ENCODE results near the gene NLGN4X. TPM values are rescaled to one million over a fixed set of nuclear protein-coding genes. Genes with fewer than 3 reads are reported as not detected.
"Not testable (repeated sequence)": the region's sequence is repeated elsewhere in the genome, so short reads cannot be mapped to it uniquely, and the experiment has no call there.

NLGN4X gene
- total RNA-seq, 1 experiment from 2014 or later: 1.2 TPM

DNA sequence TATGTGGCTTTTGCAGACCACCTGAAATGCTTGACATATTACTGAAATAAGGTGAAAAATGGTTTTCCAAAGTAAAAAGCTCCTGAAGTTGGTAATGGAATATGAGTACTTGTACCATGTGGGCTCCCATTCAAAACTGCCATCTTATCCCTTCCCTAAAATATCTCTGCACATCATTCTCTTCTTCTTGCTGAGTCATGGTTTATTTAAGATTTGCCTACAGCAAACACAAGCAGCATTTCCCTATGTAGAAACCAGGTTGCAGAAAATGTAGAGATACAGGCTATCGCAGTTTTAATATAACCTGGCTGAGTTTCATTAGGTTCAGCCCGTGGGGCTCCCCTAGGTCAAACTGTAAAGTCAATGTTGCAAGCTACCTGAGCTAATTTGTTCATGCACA, 270.1 kb downstream of the NLGN4X start:
- DNase-seq (ENCODE audit: low read depth in 1 of 2, low spot score in 2 of 2): no peak
- H3K27ac ChIP-seq: no peak overlapping the region
- H3K9me3 ChIP-seq (replicated peaks): no peaks in the 10 kb centered on the region
- no peaks in the 10 kb centered on the region for H3K27me3 ChIP-seq (replicated peaks)
- no peaks in the 10 kb centered on the region for H3K36me3 ChIP-seq
- no peak overlapping the region for H3K4me3 ChIP-seq
- H3K4me1 ChIP-seq (replicated peaks): no peaks in the 10 kb centered on the region

DNA sequence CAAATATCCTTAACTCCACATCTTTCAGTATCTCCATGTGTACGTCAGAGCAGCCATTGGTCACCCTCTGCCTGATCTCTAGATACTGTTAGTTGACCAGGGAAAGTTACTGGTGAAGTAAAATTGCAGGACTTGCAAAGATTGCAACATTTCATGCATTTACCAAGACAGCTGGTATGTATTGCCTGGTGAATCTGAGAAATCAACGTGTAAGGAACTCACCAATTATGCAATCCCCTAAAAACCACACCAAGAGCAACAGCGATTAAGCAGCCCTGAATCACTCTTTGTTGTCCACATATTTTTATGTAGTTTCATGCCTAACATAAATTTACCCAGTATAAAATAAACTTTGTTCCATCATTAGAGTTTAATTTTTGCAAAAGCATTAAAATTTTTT, 271.2 kb downstream of the NLGN4X start:
- no peak overlapping the region for H3K4me3 ChIP-seq
- no peaks in the 10 kb centered on the region for H3K4me1 ChIP-seq (replicated peaks)
- H3K27me3 ChIP-seq (replicated peaks): no peaks in the 10 kb centered on the region
- no peaks in the 10 kb centered on the region for H3K36me3 ChIP-seq
- H3K9me3 ChIP-seq (replicated peaks): no peaks in the 10 kb centered on the region
- no peak overlapping the region for H3K27ac ChIP-seq
- no peak for DNase-seq (ENCODE audit: low read depth in 1 of 2, low spot score in 2 of 2)

DNA sequence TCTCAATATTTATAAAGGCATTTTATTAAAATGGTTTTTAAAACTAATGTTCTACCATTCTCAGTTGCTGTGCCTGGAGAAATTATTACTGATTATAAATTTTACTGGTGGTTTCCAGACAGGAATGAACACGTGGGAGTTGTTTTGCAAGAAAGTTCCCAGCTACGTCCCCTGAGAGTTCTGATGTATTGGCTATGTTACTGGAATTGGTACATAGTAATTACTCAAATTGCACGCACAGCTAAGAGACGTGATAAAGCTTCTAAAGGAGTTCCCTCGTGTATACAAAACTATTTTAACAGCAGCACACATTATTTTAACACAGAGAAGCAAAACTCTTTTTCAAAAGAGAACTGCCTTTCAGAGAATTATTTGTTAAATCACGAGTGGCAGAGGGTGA, 292.2 kb downstream of the NLGN4X start:
- Histone ChIP-seq H3K27ac (no peak overlapping the region), H3K4me1 (replicated peaks) (no peaks in the 10 kb centered on the region)
- no peak for DNase-seq (ENCODE audit: low read depth in 1 of 2, low spot score in 2 of 2)

DNA sequence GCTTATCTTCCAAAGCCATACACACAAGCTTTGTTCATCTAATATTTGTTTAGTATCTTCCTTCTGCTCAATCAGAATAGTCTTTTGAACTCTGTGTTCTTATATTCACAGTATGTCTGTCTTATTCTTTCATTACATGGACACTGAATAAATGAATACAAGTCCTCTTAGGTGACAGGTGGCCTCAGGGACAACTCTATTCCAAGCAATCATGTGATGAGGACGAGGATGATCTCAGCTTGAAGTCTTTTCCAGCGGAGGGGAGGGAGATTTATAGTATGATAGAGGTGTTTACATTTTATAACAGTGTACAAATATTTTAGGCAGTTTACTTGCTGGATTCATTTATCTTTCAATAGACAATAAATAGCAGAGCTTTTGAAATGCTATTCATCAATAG, 300.4 kb downstream of the NLGN4X start:
- no peak for DNase-seq (ENCODE audit: low read depth in 1 of 2, low spot score in 2 of 2)
- H3K4me1 ChIP-seq (replicated peaks): no peaks in the 10 kb centered on the region
- no peak overlapping the region for H3K4me3 ChIP-seq
- H3K9me3 ChIP-seq (replicated peaks): no peaks in the 10 kb centered on the region
- no peak overlapping the region for H3K27ac ChIP-seq
- H3K27me3 ChIP-seq (replicated peaks): no peaks in the 10 kb centered on the region
- H3K36me3 ChIP-seq: no peaks in the 10 kb centered on the region

More for the DNA sequence above, 292.2 kb downstream of the NLGN4X start:
- no peaks in the 10 kb centered on the region for H3K36me3 ChIP-seq
- H3K9me3 ChIP-seq (replicated peaks): no peaks in the 10 kb centered on the region
- H3K4me3 ChIP-seq: no peak overlapping the region
- H3K27me3 ChIP-seq (replicated peaks): no peaks in the 10 kb centered on the region

- no peak overlapping the region for H3K4me3 ChIP-seq
- H3K27me3 ChIP-seq (replicated peaks): no peaks in the 10 kb centered on the region
- H3K4me1 ChIP-seq (replicated peaks): no peaks in the 10 kb centered on the region
- DNase-seq (ENCODE audit: low read depth in 1 of 2, low spot score in 2 of 2): no peak
- no peak overlapping the region for H3K27ac ChIP-seq
- no peaks in the 10 kb centered on the region for H3K36me3 ChIP-seq
- H3K9me3 ChIP-seq (replicated peaks): no peaks in the 10 kb centered on the region
These were observed 311.7 kb downstream of the NLGN4X start for GRCh38 chrX:5916945-5917344.

- no peaks in the 10 kb centered on the region for H3K27me3 ChIP-seq (replicated peaks)
- H3K27ac ChIP-seq: no peak overlapping the region
- H3K36me3 ChIP-seq: no peaks in the 10 kb centered on the region
- H3K4me3 ChIP-seq: no peak overlapping the region
- no peaks in the 10 kb centered on the region for H3K9me3 ChIP-seq (replicated peaks)
- DNase-seq (ENCODE audit: low read depth in 1 of 2, low spot score in 2 of 2): no peak
- H3K4me1 ChIP-seq (replicated peaks): no peaks in the 10 kb centered on the region
These were observed 312.9 kb downstream of the NLGN4X start for GRCh38 chrX:5915783-5916182.

GRCh38 chrX:5907207-5907606, 321.5 kb downstream of the NLGN4X start:
- Histone ChIP-seq H3K27me3 (replicated peaks) (no peaks in the 10 kb centered on the region), H3K27ac (no peak overlapping the region), H3K4me1 (replicated peaks) (no peaks in the 10 kb centered on the region), H3K4me3 (no peak overlapping the region), H3K9me3 (replicated peaks) (no peaks in the 10 kb centered on the region), H3K36me3 (no peaks in the 10 kb centered on the region)
- DNase-seq (ENCODE audit: low read depth in 1 of 2, low spot score in 2 of 2): no peak

DNA sequence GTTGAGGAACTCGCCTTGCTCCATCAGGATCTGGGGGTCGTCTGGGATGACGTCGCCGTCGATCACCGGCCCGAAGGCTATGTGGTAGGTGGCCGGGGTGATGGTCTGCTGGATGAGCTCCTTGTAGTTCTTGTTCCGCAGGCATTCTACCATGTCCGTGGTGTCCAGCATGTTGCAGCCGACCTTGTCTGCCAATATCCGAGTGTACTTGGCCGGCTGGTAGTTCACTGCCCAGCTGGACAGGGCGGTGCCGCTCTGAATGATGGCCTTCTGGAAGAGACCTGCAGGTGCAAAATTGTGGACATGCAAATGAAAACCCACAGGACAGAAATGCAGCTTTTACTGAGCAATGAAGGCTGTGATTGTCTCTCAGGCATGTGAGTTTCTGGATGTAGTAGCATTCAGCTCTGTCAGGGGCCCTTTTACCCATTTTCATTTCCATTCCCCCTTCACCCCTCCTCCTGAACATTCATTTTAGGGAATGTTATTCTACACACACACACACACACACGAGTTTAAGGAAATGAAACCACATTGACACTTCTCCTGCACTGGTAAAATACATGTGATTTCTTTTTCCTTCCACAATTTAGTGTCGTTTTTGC, 325.0 kb downstream of the NLGN4X start:
- not testable (repeated sequence) for DNase-seq (ENCODE audit: low read depth in 1 of 2, low spot score in 2 of 2); H3K9me3 ChIP-seq (replicated peaks); H3K4me1 ChIP-seq (replicated peaks); H3K27me3 ChIP-seq (replicated peaks); H3K4me3 ChIP-seq; H3K36me3 ChIP-seq; H3K27ac ChIP-seq

GRCh38 chrX:5898463-5898862, 330.2 kb downstream of the NLGN4X start:
- H3K27me3 ChIP-seq (replicated peaks): no peaks in the 10 kb centered on the region
- DNase-seq (ENCODE audit: low read depth in 1 of 2, low spot score in 2 of 2): no peak
- no peaks in the 10 kb centered on the region for H3K9me3 ChIP-seq (replicated peaks)
- no peak overlapping the region for H3K4me3 ChIP-seq
- no peaks in the 10 kb centered on the region for H3K4me1 ChIP-seq (replicated peaks)
- no peaks in the 10 kb centered on the region for H3K36me3 ChIP-seq
- H3K27ac ChIP-seq: no peak overlapping the region

GRCh38 chrX:5891378-5891777, 337.3 kb downstream of the NLGN4X start:
- Histone ChIP-seq H3K27me3 (replicated peaks) (no peaks in the 10 kb centered on the region), H3K4me1 (replicated peaks) (no peaks in the 10 kb centered on the region), H3K4me3 (no peak overlapping the region), H3K36me3 (no peaks in the 10 kb centered on the region), H3K9me3 (replicated peaks) (no peaks in the 10 kb centered on the region), H3K27ac (no peak overlapping the region)
- DNase-seq (ENCODE audit: low read depth in 1 of 2, low spot score in 2 of 2): no peak

- H3K27me3 ChIP-seq (replicated peaks): no peaks in the 10 kb centered on the region
- no peaks in the 10 kb centered on the region for H3K36me3 ChIP-seq
- H3K4me3 ChIP-seq: no peak overlapping the region
- DNase-seq (ENCODE audit: low read depth in 1 of 2, low spot score in 2 of 2): no peak
- H3K27ac ChIP-seq: no peak overlapping the region
- no peaks in the 10 kb centered on the region for H3K4me1 ChIP-seq (replicated peaks)
- H3K9me3 ChIP-seq (replicated peaks): no peaks in the 10 kb centered on the region
These were observed 351.6 kb downstream of the NLGN4X start for GRCh38 chrX:5876984-5877596.

- H3K27me3 ChIP-seq (replicated peaks): no peaks in the 10 kb centered on the region
- H3K27ac ChIP-seq: no peak overlapping the region
- no peak overlapping the region for H3K4me3 ChIP-seq
- no peaks in the 10 kb centered on the region for H3K9me3 ChIP-seq (replicated peaks)
- no peaks in the 10 kb centered on the region for H3K4me1 ChIP-seq (replicated peaks)
- no peaks in the 10 kb centered on the region for H3K36me3 ChIP-seq
- DNase-seq (ENCODE audit: low read depth in 1 of 2, low spot score in 2 of 2): no peak
These were observed 358.4 kb downstream of the NLGN4X start for GRCh38 chrX:5870238-5870637.

DNA sequence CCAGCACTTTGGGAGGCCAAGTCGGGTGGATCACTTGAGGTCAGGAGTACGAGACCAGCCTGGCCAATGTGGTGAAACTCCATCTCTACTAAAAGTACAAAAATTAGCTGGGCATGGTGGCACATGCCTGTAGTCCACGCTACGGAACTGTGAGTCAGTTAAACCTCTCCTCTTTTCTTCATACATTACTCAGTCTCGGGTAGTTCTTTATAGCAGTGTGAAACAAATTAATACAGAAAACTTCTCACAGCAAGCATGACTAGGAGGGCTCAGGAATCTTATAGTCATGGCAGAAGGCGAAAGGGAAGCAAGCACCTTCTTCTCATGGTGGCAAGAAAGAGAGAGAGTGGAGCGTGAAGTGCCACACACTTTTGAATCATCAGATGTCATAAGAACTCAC, 358.9 kb downstream of the NLGN4X start:
- no peak for DNase-seq (ENCODE audit: low read depth in 1 of 2, low spot score in 2 of 2)
- Histone ChIP-seq H3K36me3 (no peaks in the 10 kb centered on the region), H3K9me3 (replicated peaks) (no peaks in the 10 kb centered on the region), H3K4me1 (replicated peaks) (no peaks in the 10 kb centered on the region), H3K4me3 (no peak overlapping the region), H3K27ac (no peak overlapping the region), H3K27me3 (replicated peaks) (no peaks in the 10 kb centered on the region)

DNA sequence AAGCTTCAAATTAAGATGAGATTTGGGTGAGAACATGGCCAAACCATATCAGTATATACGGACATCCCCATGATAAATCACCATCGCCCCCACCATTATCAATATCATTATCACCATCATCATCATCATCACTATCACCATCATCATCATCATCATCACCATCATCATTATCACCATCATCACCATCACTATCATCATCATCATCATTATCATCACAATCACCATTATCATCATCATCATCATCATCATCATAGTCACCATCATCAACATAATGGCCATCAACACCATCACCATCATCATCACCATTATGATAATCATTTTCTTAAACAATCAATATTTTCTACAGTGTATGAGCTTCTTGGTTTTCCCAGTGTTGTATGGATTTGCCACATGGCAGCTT, 360.9 kb downstream of the NLGN4X start:
- Histone ChIP-seq H3K36me3 (no peaks in the 10 kb centered on the region), H3K4me3 (no peak overlapping the region), H3K9me3 (replicated peaks) (no peaks in the 10 kb centered on the region), H3K27ac (no peak overlapping the region), H3K4me1 (replicated peaks) (no peaks in the 10 kb centered on the region), H3K27me3 (replicated peaks) (no peaks in the 10 kb centered on the region)
- DNase-seq (ENCODE audit: low read depth in 1 of 2, low spot score in 2 of 2): no peak

- H3K4me3 ChIP-seq: no peak overlapping the region
- H3K4me1 ChIP-seq (replicated peaks): no peaks in the 10 kb centered on the region
- no peaks in the 10 kb centered on the region for H3K27me3 ChIP-seq (replicated peaks)
- no peak overlapping the region for H3K27ac ChIP-seq
- DNase-seq (ENCODE audit: low read depth in 1 of 2, low spot score in 2 of 2): no peak
- no peaks in the 10 kb centered on the region for H3K9me3 ChIP-seq (replicated peaks)
- H3K36me3 ChIP-seq: no peaks in the 10 kb centered on the region
These were observed 371.4 kb downstream of the NLGN4X start for GRCh38 chrX:5857232-5857631.
